C4-2B (cell line): ENCODE measurements around the gene NHLH1.

Experiments
- ZFX ChIP-seq: fragments of 450-650 bp; IDR thresholded peaks from 2 replicates; pipeline ENCODE4 v1.6.1; 2017
- TF ChIP-seq, protein P1 (sequence below): fragments of 450-650 bp; conservative IDR thresholded peaks from 2 replicates; pipeline ENCODE4 v1.5.1; 2017; ENCODE audit warnings: mild to moderate bottlenecking

DNA sequence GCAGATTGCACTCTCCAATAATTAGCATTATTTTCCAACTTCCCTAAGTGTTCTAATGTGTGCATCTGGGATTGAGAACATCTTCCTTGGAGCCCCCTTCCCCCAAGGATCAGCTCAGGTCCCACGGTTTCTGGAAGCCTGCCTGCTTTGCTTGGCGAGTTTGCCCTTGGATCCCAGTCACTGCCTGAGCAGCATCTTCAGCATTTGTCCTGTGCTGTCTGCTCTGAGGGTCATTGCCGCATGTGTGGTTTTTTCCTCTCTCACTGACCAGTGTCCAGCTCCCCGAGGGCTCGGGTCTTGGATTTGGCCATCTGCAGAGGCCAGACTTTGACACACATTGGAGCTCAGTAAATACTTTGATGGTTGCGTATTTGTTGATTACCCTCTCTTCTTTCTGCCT, 51.6 kb downstream of the NHLH1 start:
- TF ChIP-seq, protein P1, sequence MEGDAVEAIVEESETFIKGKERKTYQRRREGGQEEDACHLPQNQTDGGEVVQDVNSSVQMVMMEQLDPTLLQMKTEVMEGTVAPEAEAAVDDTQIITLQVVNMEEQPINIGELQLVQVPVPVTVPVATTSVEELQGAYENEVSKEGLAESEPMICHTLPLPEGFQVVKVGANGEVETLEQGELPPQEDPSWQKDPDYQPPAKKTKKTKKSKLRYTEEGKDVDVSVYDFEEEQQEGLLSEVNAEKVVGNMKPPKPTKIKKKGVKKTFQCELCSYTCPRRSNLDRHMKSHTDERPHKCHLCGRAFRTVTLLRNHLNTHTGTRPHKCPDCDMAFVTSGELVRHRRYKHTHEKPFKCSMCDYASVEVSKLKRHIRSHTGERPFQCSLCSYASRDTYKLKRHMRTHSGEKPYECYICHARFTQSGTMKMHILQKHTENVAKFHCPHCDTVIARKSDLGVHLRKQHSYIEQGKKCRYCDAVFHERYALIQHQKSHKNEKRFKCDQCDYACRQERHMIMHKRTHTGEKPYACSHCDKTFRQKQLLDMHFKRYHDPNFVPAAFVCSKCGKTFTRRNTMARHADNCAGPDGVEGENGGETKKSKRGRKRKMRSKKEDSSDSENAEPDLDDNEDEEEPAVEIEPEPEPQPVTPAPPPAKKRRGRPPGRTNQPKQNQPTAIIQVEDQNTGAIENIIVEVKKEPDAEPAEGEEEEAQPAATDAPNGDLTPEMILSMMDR = no peak
- no peak for TF ChIP-seq ZFX
